ENCODE results near the gene DEAF1. TPM values are rescaled to one million over a fixed set of nuclear protein-coding genes. Genes with fewer than 3 reads are reported as not detected.

DEAF1 gene
- total RNA-seq, 4 donors from 2014 or later: 31.6 to 54.3 (median 41.2) TPM

GRCh38 chr11:610146-610801 is 84.7 kb downstream of the DEAF1 start:
- H3K36me3 ChIP-seq: peaks cover 4 to 94% (median 45%) of the 10 kb centered on the region in 3 donors

GRCh38 chr11:609341-609811 is 85.6 kb downstream of the DEAF1 start:
- H3K27me3 ChIP-seq: no peaks in the 10 kb centered on the region
- no peaks in the 10 kb centered on the region for H3K9me3 ChIP-seq
- 87 to 93% methylated on average over 18 to 20 of the region's 28 CpGs for WGBS, 2 donors
- H3K4me1 ChIP-seq: peaks cover 0 to 16% (median 7%) of the 10 kb centered on the region in 4 donors
- no peak overlapping the region for H3K4me3 ChIP-seq
- DNase-seq (ENCODE audit: low spot score in 2 of 2): no peak
- no peak overlapping the region for H3K27ac ChIP-seq
- TF ChIP-seq POLR2A (IDR thresholded peaks at IDR 0.05) (no peak), CTCF (IDR thresholded peaks at IDR 0.05) (no peak), EP300 (IDR thresholded peaks at IDR 0.05) (no peak)
- H3K36me3 ChIP-seq: peaks cover 4 to 98% (median 53%) of the 10 kb centered on the region in 3 donors

More at GRCh38 chr11:610146-610801, 84.7 kb downstream of the DEAF1 start:
- TF ChIP-seq POLR2A (IDR thresholded peaks at IDR 0.05) (no peak), EP300 (IDR thresholded peaks at IDR 0.05) (no peak), CTCF (IDR thresholded peaks at IDR 0.05) (no peak)
- Histone ChIP-seq H3K4me3 (no peak overlapping the region), H3K27me3 (no peaks in the 10 kb centered on the region), H3K4me1 (peaks cover 0 to 25% (median 16%) of the 10 kb centered on the region in 4 donors), H3K9me3 (no peaks in the 10 kb centered on the region), H3K27ac (no peak overlapping the region)
- DNase-seq (ENCODE audit: low spot score in 2 of 2): no peak
- 97 to 98% methylated on average over 12 to 13 of the region's 18 CpGs for WGBS, 2 donors

GRCh38 chr11:608791-609251 is 86.2 kb downstream of the DEAF1 start:
- 75 to 88% methylated on average over 21 to 28 of the region's 28 CpGs for WGBS, 2 donors
- H3K4me3 ChIP-seq: no peak overlapping the region
- DNase-seq (ENCODE audit: low spot score in 2 of 2): no peak
- no peaks in the 10 kb centered on the region for H3K9me3 ChIP-seq
- H3K4me1 ChIP-seq: peaks cover 0 to 11% (median 2%) of the 10 kb centered on the region in 4 donors
- H3K27ac ChIP-seq: no peak overlapping the region
- H3K36me3 ChIP-seq: peaks cover 4 to 98% (median 56%) of the 10 kb centered on the region in 3 donors
- TF ChIP-seq CTCF (IDR thresholded peaks at IDR 0.05): no peak
- no peak for TF ChIP-seq POLR2A (IDR thresholded peaks at IDR 0.05)
- no peak for TF ChIP-seq EP300 (IDR thresholded peaks at IDR 0.05)
- H3K27me3 ChIP-seq: no peaks in the 10 kb centered on the region

GRCh38 chr11:607971-608659 is 86.9 kb downstream of the DEAF1 start:
- no peak for TF ChIP-seq POLR2A (IDR thresholded peaks at IDR 0.05)
- TF ChIP-seq CTCF (IDR thresholded peaks at IDR 0.05): no peak
- TF ChIP-seq EP300 (IDR thresholded peaks at IDR 0.05): no peak
- no peak overlapping the region for H3K4me3 ChIP-seq
- H3K36me3 ChIP-seq: peaks cover 4 to 100% (median 56%) of the 10 kb centered on the region in 3 donors
- H3K9me3 ChIP-seq: no peaks in the 10 kb centered on the region
- no peaks in the 10 kb centered on the region for H3K27me3 ChIP-seq
- H3K27ac ChIP-seq: no peak overlapping the region
- peaks cover 0 to 5% (median 0%) of the 10 kb centered on the region in 4 donors for H3K4me1 ChIP-seq
- WGBS, 2 donors: 83 to 85% methylated on average over 31 to 40 of the region's 45 CpGs
- no peak for DNase-seq (ENCODE audit: low spot score in 2 of 2)
